HepG2 (cell line): Measurements from ENCODE around the gene P4HB. TPM values are rescaled to one million over a fixed set of nuclear protein-coding genes. Genes with fewer than 3 reads are reported as not detected.
A peak's percentile ranks its signal among the peaks of the same experiment; 100 is the strongest.

ENCODE experiments used
- FOXP1 ChIP-seq, 2 experiments: fragments of 450-650 bp in 1 of 2; IDR thresholded peaks; 2 replicates each; pipeline ENCODE4 v1.6.1; 2017 to 2018; ENCODE audit warnings: antibody characterized with exemption in 1 of 2
- HDAC1 ChIP-seq: sonication (generic); formaldehyde crosslinking; IDR thresholded peaks from 2 replicates; pipeline ENCODE4 v1.5.1; 2020; ENCODE audit warnings: mild to moderate bottlenecking, missing genetic modification reagents
- HMG20B ChIP-seq: conservative IDR thresholded peaks from 2 replicates; pipeline ENCODE4 v1.6.1; 2016; ENCODE audit warnings: missing genetic modification reagents, missing compliant biosample characterization
- KDM1A ChIP-seq: IDR thresholded peaks from 2 replicates; pipeline ENCODE4 v1.6.1; 2016; ENCODE audit warnings: missing compliant biosample characterization
- NONO ChIP-seq, 2 experiments: fragments of 450-650 bp in 1 of 2; sonication (generic) in 1 of 2; formaldehyde crosslinking in 1 of 2; IDR thresholded peaks in 1 of 2; conservative IDR thresholded peaks in 1 of 2; 2 replicates each; pipeline versions ENCODE4 v1.6.1 to v1.8.0; 2017 to 2022; ENCODE audit warnings: mild to moderate bottlenecking in 1 of 2, missing genetic modification reagents in 1 of 2, moderate library complexity in 1 of 2
- PATZ1 ChIP-seq: sonication (generic); formaldehyde crosslinking; IDR thresholded peaks from 2 replicates; pipeline ENCODE4 v1.4.0; 2020; ENCODE audit warnings: missing genetic modification reagents
- PPARG ChIP-seq: conservative IDR thresholded peaks from 2 replicates; pipeline ENCODE4 v1.6.1; 2016; ENCODE audit warnings: missing biosample characterization, missing genetic modification reagents
- STAG1 ChIP-seq: sonication (generic); formaldehyde crosslinking; IDR thresholded peaks from 2 replicates; pipeline ENCODE4 v1.4.0; 2020; ENCODE audit warnings: missing genetic modification reagents
- TOE1 ChIP-seq: sonication (generic); formaldehyde crosslinking; IDR thresholded peaks from 2 replicates; pipeline ENCODE4 v1.4.0; 2020; ENCODE audit warnings: mild to moderate bottlenecking, missing genetic modification reagents
- USF2 ChIP-seq, 2 experiments: sonication (generic) in 1 of 2; formaldehyde crosslinking in 1 of 2; IDR thresholded peaks; 2 replicates each; pipeline versions ENCODE4 v1.5.1 to v1.6.1; 2011 to 2020; ENCODE audit warnings: borderline replicate concordance in 1 of 2, low read depth in 1 of 2, low read length in 1 of 2, mild to moderate bottlenecking in 1 of 2, missing genetic modification reagents in 1 of 2, moderate library complexity in 1 of 2
- ZFAT ChIP-seq: sonication (generic); formaldehyde crosslinking; conservative IDR thresholded peaks from 2 replicates; pipeline ENCODE4 v1.8.1; 2023; ENCODE audit warnings: missing genetic modification reagents, inconsistent platforms
- ZKSCAN8 ChIP-seq: IDR thresholded peaks from 2 replicates; pipeline ENCODE4 v1.6.1; 2016; ENCODE audit warnings: borderline replicate concordance, missing genetic modification reagents, missing compliant biosample characterization
- ZMYM3 ChIP-seq: sonication (generic); formaldehyde crosslinking; IDR thresholded peaks from 2 replicates; pipeline ENCODE4 v1.5.1; 2020; ENCODE audit warnings: mild to moderate bottlenecking, missing genetic modification reagents
- ZNF281 ChIP-seq: sonication (generic); formaldehyde crosslinking; IDR thresholded peaks from 2 replicates; pipeline ENCODE4 v1.4.0; 2020; ENCODE audit warnings: missing genetic modification reagents, borderline replicate concordance
- ZNF382 ChIP-seq: sonication (generic); formaldehyde crosslinking; IDR thresholded peaks from 2 replicates; pipeline ENCODE4 v1.5.0; 2020; ENCODE audit warnings: missing genetic modification reagents, mild to moderate bottlenecking, borderline replicate concordance
- ZNF432 ChIP-seq: sonication (generic); formaldehyde crosslinking; IDR thresholded peaks from 2 replicates; pipeline ENCODE4 v1.5.0; 2020; ENCODE audit warnings: missing genetic modification reagents, mild to moderate bottlenecking, borderline replicate concordance
- ZNF740 ChIP-seq: sonication (generic); formaldehyde crosslinking; IDR thresholded peaks from 2 replicates; pipeline ENCODE4 v1.4.0; 2020; ENCODE audit warnings: missing genetic modification reagents
- ZNF784 ChIP-seq: sonication (generic); formaldehyde crosslinking; IDR thresholded peaks from 2 replicates; pipeline ENCODE4 v1.5.1; 2020; ENCODE audit warnings: missing genetic modification reagents, mild to moderate bottlenecking, borderline replicate concordance
- ZSCAN20 ChIP-seq: sonication (generic); formaldehyde crosslinking; IDR thresholded peaks from 2 replicates; pipeline ENCODE4 v1.4.0; 2020; ENCODE audit warnings: missing genetic modification reagents, mild to moderate bottlenecking, borderline replicate concordance
- polyA plus RNA-seq, 8 experiments: library from polyadenylated mRNA; depleted of rRNA in 3 of 8; stranded (reverse) in 7 of 8; unstranded in 1 of 8; fragments of >200 nt; fragmentation: Illumina TruSeq in 4 of 8; extraction: Trizol in 4 of 8; gene quantifications; 2 replicates each; pipeline versions ENCODE4 v1.2.1 to v1.2.3, GENCODE V29; 2011 to 2016; ENCODE audit warnings: low read depth in 4 of 8, missing spikeins in 1 of 8, mixed read lengths in 1 of 8; ENCODE audit not compliant: insufficient read depth in 1 of 8
- total RNA-seq, 5 experiments: library from RNA; depleted of rRNA; stranded (reverse); fragments of >200 nt; fragmentation: Illumina TruSeq; extraction: Trizol; gene quantifications; 2 replicates each; pipeline ENCODE4 v1.2.3, GENCODE V29; 2016; ENCODE audit warnings: low read depth in 1 of 5

Gene P4HB
- total and polyA plus RNA-seq, 2 of the 13 experiments (the other 11 are each of a cell fraction or from before 2014, with no cell fraction given) = 185 to 782 TPM

- TF ChIP-seq FOXP1 (IDR thresholded peaks at IDR 0.05) (no peak), FOXP1 (CRISPR knock-in tag; IDR thresholded peaks at IDR 0.05) (no peak), ZNF740 (CRISPR knock-in tag) (no peak; the same call in none of the 2 replicates), ZMYM3 (CRISPR knock-in tag) (no peak), KDM1A (CRISPR knock-in tag) (no peak), NONO (IDR thresholded peaks at IDR 0.05) (no peak), NONO (CRISPR knock-in tag; conservative IDR thresholded peaks at IDR 0.05) (peak; percentile 84; the same call in 1 of the 2 replicates), USF2 (IDR thresholded peaks at IDR 0.05; ENCODE audit: low read depth, low read length) (no peak), USF2 (CRISPR knock-in tag; IDR thresholded peaks at IDR 0.05; ENCODE audit: borderline replicate concordance) (no peak; the same call in 1 of the 2 replicates), HMG20B (no peak), ZKSCAN8 (CRISPR knock-in tag) (no peak), ZNF432 (CRISPR knock-in tag) (no peak), ZSCAN20 (peak; percentile 79; the same call in 1 of the 2 replicates), STAG1 (CRISPR knock-in tag) (peak; percentile 23; the same call in 1 of the 2 replicates), ZFAT (no peak), PPARG (CRISPR knock-in tag) (no peak), HDAC1 (CRISPR knock-in tag) (peak; percentile 60; the same call in 1 of the 2 replicates), ZNF281 (CRISPR knock-in tag) (no peak), ZNF784 (CRISPR knock-in tag) (peak; percentile 81; the same call in 1 of the 2 replicates), TOE1 (CRISPR knock-in tag) (no peak; the same call in 1 of the 2 replicates), ZNF382 (CRISPR knock-in tag) (no peak), PATZ1 (peak; percentile 53; the same call in 1 of the 2 replicates)
Observed at GRCh38 chr17:81859906-81860755, at the start of gene P4HB (continued).
